HCT116 (cell line): ENCODE results near the gene SF1. TPM values are rescaled to one million over a fixed set of nuclear protein-coding genes. Genes with fewer than 3 reads are reported as not detected.

Experiments
- ATAC-seq: fragments of 200-7000 bp; cut with Tn5 transposase; 2 replicates; pipeline ENCODE4 v1.9.1; 2020; ENCODE audit warnings: mild to moderate bottlenecking, moderate library complexity
- BruUV-seq: library from RNA; stranded (reverse); fragments of 400-500 nt; replicated peaks from 2 replicates; lab custom pipeline; 2021; lab: Mats Ljungman, UMichigan
- CTCF ChIA-PET: fragments of 300-600 bp; sonication (Branson Sonifier 250); formaldehyde crosslinking; loops from one replicate; lab custom pipeline; 2021; ENCODE audit warnings: antibody characterized with exemption; lab: Charles Lee
- POLR2A ChIA-PET: fragments of 300-600, 350-600 bp; sonication (Branson Sonifier 250); formaldehyde crosslinking; loops from one replicate; lab custom pipeline; 2021; ENCODE audit warnings: antibody characterized with exemption; lab: Charles Lee
- RAD21 ChIA-PET, 2 experiments: fragments of 300-600 bp; sonication (Branson Sonifier 250); formaldehyde crosslinking; loops; one replicate each; lab custom pipeline; 2023; ENCODE audit warnings: low total read pairs in 2 of 2; ENCODE audit not compliant: uncharacterized antibody in 2 of 2, unreplicated experiment in 2 of 2, low non-redundant PET in 1 of 2; lab: Charles Lee
- DNase-seq: peaks from one replicate; pipeline ENCODE4 v3.0.0-alpha.2; 2010; ENCODE audit warnings: low read depth, low spot score
- H2AFZ ChIP-seq: fragments of 200-600 bp; shearing (Covaris generic), sonication (generic); 2 replicates; pipeline ENCODE4 v1.6.1; 2017; ENCODE audit warnings: low read depth, mixed run types, mixed read lengths, antibody characterized with exemption, low read length; ENCODE audit not compliant: poor library complexity, severe bottlenecking
- H3K27ac ChIP-seq: 2 replicates; pipeline ENCODE4 v1.5.1; 2012; ENCODE audit warnings: low read depth, low read length
- H3K27me3 ChIP-seq: fragments of 200-600 bp; sonication (generic); 2 replicates; pipeline ENCODE4 v1.6.1; 2016; ENCODE audit warnings: mixed run types, low read length, mixed read lengths; ENCODE audit not compliant: insufficient read depth
- H3K36me3 ChIP-seq, 2 experiments: fragments of 200-500 bp in 1 of 2; fragments of 200-600 bp in 1 of 2; sonication (Bioruptor generic) in 1 of 2; sonication (generic) in 1 of 2; 2 replicates each; pipeline versions ENCODE4 v1.5.1 to v1.6.1; 2014 to 2016; ENCODE audit warnings: low read length in 2 of 2, inconsistent platforms in 1 of 2, mixed read lengths in 1 of 2, mixed run types in 1 of 2; ENCODE audit not compliant: insufficient read depth in 2 of 2, control insufficient read depth in 1 of 2
- H3K4me1 ChIP-seq, 2 experiments: fragments of 200-600 bp in 1 of 2; sonication (generic) in 1 of 2; 2 replicates each; pipeline versions ENCODE4 v1.5.1 to v1.6.1; 2012 to 2017; ENCODE audit warnings: low read length in 2 of 2, inconsistent platforms in 1 of 2, mild to moderate bottlenecking in 1 of 2, mixed read lengths in 1 of 2, mixed run types in 1 of 2, moderate library complexity in 1 of 2; ENCODE audit not compliant: insufficient read depth in 2 of 2, control insufficient read depth in 1 of 2
- H3K4me2 ChIP-seq: fragments of 200-600 bp; sonication (generic); 2 replicates; pipeline ENCODE4 v1.6.1; 2017; ENCODE audit warnings: mixed run types, low read length, mixed read lengths
- H3K4me3 ChIP-seq, 2 experiments: fragments of 200-600 bp in 1 of 2; sonication (generic) in 1 of 2; replicated peaks in 1 of 2; 2 replicates each; pipeline ENCODE4 v1.5.1; 2011 to 2016; ENCODE audit warnings: low read length in 2 of 2, control low read depth in 1 of 2, low read depth in 1 of 2, mild to moderate bottlenecking in 1 of 2, mixed read lengths in 1 of 2, mixed run types in 1 of 2
- H3K79me2 ChIP-seq: fragments of 200-600 bp; sonication (generic); 2 replicates; pipeline ENCODE4 v1.6.1; 2017; ENCODE audit warnings: mild to moderate bottlenecking, mixed run types, low read length, moderate library complexity, mixed read lengths; ENCODE audit not compliant: insufficient read depth
- H3K9ac ChIP-seq: fragments of 200-600 bp; sonication (generic); 2 replicates; pipeline ENCODE4 v1.6.1; 2016; ENCODE audit warnings: low read length, mixed read lengths
- H3K9me2 ChIP-seq: fragments of 200-600 bp; sonication (generic), shearing (Covaris generic); 2 replicates; pipeline ENCODE4 v1.6.1; 2017; ENCODE audit warnings: mixed run types, mild to moderate bottlenecking, moderate library complexity; ENCODE audit not compliant: insufficient read depth
- H3K9me3 ChIP-seq, 2 experiments: fragments of 200-500 bp in 1 of 2; fragments of 200-600 bp in 1 of 2; sonication (Bioruptor generic) in 1 of 2; sonication (generic) in 1 of 2; 2 replicates each; pipeline ENCODE4 v1.6.1; 2014 to 2017; ENCODE audit warnings: low read length in 2 of 2, mixed read lengths in 2 of 2, inconsistent platforms in 1 of 2, low read depth in 1 of 2, mild to moderate bottlenecking in 1 of 2, mixed run types in 1 of 2, moderate library complexity in 1 of 2; ENCODE audit not compliant: control insufficient read depth in 1 of 2, insufficient read depth in 1 of 2
- H4K20me1 ChIP-seq: fragments of 200-600 bp; sonication (generic), shearing (Covaris generic); 2 replicates; pipeline ENCODE4 v1.6.1; 2017; ENCODE audit warnings: mixed run types, mild to moderate bottlenecking, moderate library complexity; ENCODE audit not compliant: insufficient read depth
- ELF1 ChIP-seq: IDR thresholded peaks from 2 replicates; pipeline ENCODE4 v1.6.1; 2012; ENCODE audit warnings: low read depth, borderline replicate concordance
- FOSL1 ChIP-seq: IDR thresholded peaks from 2 replicates; pipeline ENCODE4 v1.6.1; 2012; ENCODE audit warnings: low read depth
- SIN3A ChIP-seq: IDR thresholded peaks from 2 replicates; pipeline ENCODE4 v1.6.1; 2012; ENCODE audit warnings: low read depth
- SP1 ChIP-seq: IDR thresholded peaks from 2 replicates; pipeline ENCODE4 v1.6.1; 2012; ENCODE audit warnings: low read depth
- SRF ChIP-seq: IDR thresholded peaks from 2 replicates; pipeline ENCODE4 v1.6.1; 2012; ENCODE audit warnings: low read depth
- TCF7L2 ChIP-seq: IDR thresholded peaks from 2 replicates; pipeline ENCODE4 v1.7.0; 2011; ENCODE audit warnings: borderline replicate concordance, inconsistent platforms; ENCODE audit not compliant: insufficient read depth, insufficient read length; ENCODE audit errors: extremely low read depth
- ZFX ChIP-seq: fragments of 450-650 bp; IDR thresholded peaks from 2 replicates; pipeline ENCODE4 v1.6.1; 2017
- intact Hi-C: fragments of 100-400 bp; cut with micrococcal nuclease; formaldehyde crosslinking; loops from 2 replicates; pipeline ENCODE4 v1.10.0; 2022
- total RNA-seq: library from RNA; stranded (reverse); gene quantifications from one replicate; pipeline ENCODE4 v1.2.1, GENCODE V29; 2021; ENCODE audit not compliant: unreplicated experiment
- TF ChIP-seq, protein P1 (sequence below): IDR thresholded peaks from 2 replicates; pipeline ENCODE4 v1.6.1; 2011; ENCODE audit warnings: mild to moderate bottlenecking, low read length, moderate library complexity; ENCODE audit not compliant: insufficient replicate concordance; ENCODE audit errors: extremely low read depth
- TF ChIP-seq, protein P2 (sequence below): IDR thresholded peaks from 2 replicates; pipeline ENCODE4 v1.6.1; 2012
- TF ChIP-seq, protein P3 (sequence below): IDR thresholded peaks from 2 replicates; pipeline ENCODE4 v1.6.1; 2012
- TF ChIP-seq, protein P4 (sequence below), 3 experiments: fragments of 200-600 bp in 1 of 3; sonication (generic) in 1 of 3; IDR thresholded peaks in 2 of 3; conservative IDR thresholded peaks in 1 of 3; 2 replicates each; pipeline ENCODE4 v1.5.1; 2012 to 2017; ENCODE audit warnings: low read depth in 2 of 3, low read length in 2 of 3, antibody characterized with exemption in 1 of 3, borderline replicate concordance in 1 of 3, control low read depth in 1 of 3, mild to moderate bottlenecking in 1 of 3, mixed read lengths in 1 of 3, mixed run types in 1 of 3, moderate library complexity in 1 of 3; ENCODE audit not compliant: insufficient read depth in 1 of 3

Gene SF1
- total RNA-seq, 1 experiment from 2014 or later: 403 TPM

DNA sequence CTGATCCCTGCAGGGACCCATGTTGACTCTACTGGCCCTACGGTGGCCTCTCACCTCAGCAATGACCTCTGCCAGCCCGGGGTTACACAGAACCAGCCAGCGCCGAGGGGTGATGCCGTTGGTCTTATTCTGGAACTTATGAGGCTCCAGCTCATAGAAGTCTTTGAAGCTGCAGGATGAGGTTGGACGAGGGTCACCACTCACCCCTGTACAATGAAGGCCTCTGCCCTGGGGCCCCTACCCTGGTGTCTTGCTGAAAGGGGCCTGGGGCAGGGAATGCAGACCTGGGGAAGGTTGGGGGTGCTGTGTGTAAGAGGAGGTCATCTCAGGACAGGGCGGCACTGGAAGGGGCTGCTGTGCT, 25.3 kb downstream of the SF1 start:
- intact Hi-C loops: no loop called here
- H3K27ac ChIP-seq: no peak overlapping the region
- H2AFZ ChIP-seq: no peak overlapping the region
- DNase-seq: no peak
- BruUV-seq: no TSS peak
- H3K4me3 ChIP-seq: no peak overlapping the region
- H3K9me3 ChIP-seq: no peaks in the 10 kb centered on the region
- ChIA-PET RAD21 (no interaction called here), POLR2A (no interaction called here), CTCF (no interaction called here)
- H3K9me2 ChIP-seq: no peaks in the 10 kb centered on the region
- TF ChIP-seq SRF (no peak), SIN3A (no peak), ZFX (no peak)
- TF ChIP-seq, protein P1, sequence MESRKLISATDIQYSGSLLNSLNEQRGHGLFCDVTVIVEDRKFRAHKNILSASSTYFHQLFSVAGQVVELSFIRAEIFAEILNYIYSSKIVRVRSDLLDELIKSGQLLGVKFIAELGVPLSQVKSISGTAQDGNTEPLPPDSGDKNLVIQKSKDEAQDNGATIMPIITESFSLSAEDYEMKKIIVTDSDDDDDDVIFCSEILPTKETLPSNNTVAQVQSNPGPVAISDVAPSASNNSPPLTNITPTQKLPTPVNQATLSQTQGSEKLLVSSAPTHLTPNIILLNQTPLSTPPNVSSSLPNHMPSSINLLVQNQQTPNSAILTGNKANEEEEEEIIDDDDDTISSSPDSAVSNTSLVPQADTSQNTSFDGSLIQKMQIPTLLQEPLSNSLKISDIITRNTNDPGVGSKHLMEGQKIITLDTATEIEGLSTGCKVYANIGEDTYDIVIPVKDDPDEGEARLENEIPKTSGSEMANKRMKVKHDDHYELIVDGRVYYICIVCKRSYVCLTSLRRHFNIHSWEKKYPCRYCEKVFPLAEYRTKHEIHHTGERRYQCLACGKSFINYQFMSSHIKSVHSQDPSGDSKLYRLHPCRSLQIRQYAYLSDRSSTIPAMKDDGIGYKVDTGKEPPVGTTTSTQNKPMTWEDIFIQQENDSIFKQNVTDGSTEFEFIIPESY: no peak
- TF ChIP-seq, protein P2, sequence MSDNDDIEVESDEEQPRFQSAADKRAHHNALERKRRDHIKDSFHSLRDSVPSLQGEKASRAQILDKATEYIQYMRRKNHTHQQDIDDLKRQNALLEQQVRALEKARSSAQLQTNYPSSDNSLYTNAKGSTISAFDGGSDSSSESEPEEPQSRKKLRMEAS: no peak
- ATAC-seq: no peak
- H3K4me2 ChIP-seq: no peak overlapping the region
- H4K20me1 ChIP-seq: no peaks in the 10 kb centered on the region
- H3K4me1 ChIP-seq: peaks cover 0 to 6% of the 10 kb centered on the region in 2 experiments; a peak in 1 of 4 replicates
- H3K9ac ChIP-seq: no peak overlapping the region
- no peaks in the 10 kb centered on the region for H3K79me2 ChIP-seq
- no peaks in the 10 kb centered on the region for H3K36me3 ChIP-seq
- H3K27me3 ChIP-seq: no peaks in the 10 kb centered on the region

DNA sequence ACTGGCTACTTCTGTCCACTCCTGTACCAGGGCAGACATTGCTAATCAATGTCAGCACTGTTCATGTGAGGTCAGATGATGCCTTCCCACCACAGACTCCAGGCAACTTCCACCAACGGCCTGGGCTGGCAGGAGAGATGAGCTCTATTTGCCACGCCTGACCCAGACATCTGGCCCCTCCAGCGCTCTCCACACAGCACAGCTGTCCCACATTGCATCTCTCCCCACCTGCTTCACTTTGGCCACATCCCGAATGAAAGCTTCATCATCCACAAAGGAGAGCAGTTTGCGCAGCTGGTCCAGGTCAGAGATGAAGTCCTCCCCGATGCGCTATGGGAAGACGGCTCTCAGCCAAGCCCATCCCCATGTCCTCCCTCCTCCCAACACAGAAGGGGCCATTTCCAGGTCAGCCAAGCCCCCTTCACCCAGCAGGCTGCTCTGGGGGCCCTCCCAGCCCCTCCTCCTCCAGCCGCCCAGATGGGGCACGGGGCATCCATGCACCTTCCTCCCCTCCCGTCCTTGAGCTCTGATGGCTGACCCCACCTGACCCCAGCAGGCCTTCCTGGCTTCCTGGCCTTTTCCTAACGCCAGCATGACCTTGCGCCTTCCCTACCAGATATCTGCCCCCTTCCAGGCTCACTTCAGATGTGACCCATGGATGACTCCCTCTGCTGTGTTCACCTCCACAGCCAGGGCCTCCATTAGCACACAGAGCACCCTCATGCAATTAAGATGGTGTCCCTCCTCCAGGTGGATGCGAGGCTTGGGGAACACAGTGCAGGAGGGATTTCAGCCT, 26.0 kb downstream of the SF1 start:
- intact Hi-C loops: no loop called here
- DNase-seq (no peak), ATAC-seq (no peak)
- Histone ChIP-seq H3K9me3 (no peaks in the 10 kb centered on the region), H3K9ac (no peak overlapping the region), H3K36me3 (no peaks in the 10 kb centered on the region), H3K4me3 (no peak overlapping the region), H3K4me2 (no peak overlapping the region), H3K27me3 (no peaks in the 10 kb centered on the region), H3K4me1 (peaks cover 0 to 6% of the 10 kb centered on the region in 2 experiments; a peak in 1 of 4 replicates), H3K79me2 (no peaks in the 10 kb centered on the region), H3K9me2 (no peaks in the 10 kb centered on the region), H4K20me1 (no peaks in the 10 kb centered on the region), H3K27ac (no peak overlapping the region), H2AFZ (no peak overlapping the region)
- CTCF ChIA-PET: interaction anchor here (1.0 kb wide), 1 partner anchor 9 kb away, joined by 3 read pairs; no protein-coding TSS in a partner anchor
- BruUV-seq: no TSS peak
- POLR2A ChIA-PET: no interaction called here
- RAD21 ChIA-PET: no interaction called here
- TF ChIP-seq, protein P1: no peak
- TF ChIP-seq SIN3A (no peak), SP1 (no peak), FOSL1 (no peak), ELF1 (no peak), TCF7L2 (no peak), ZFX (no peak)
- TF ChIP-seq, protein P3, sequence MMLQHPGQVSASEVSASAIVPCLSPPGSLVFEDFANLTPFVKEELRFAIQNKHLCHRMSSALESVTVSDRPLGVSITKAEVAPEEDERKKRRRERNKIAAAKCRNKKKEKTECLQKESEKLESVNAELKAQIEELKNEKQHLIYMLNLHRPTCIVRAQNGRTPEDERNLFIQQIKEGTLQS: no peak
- TF ChIP-seq, protein P4, sequence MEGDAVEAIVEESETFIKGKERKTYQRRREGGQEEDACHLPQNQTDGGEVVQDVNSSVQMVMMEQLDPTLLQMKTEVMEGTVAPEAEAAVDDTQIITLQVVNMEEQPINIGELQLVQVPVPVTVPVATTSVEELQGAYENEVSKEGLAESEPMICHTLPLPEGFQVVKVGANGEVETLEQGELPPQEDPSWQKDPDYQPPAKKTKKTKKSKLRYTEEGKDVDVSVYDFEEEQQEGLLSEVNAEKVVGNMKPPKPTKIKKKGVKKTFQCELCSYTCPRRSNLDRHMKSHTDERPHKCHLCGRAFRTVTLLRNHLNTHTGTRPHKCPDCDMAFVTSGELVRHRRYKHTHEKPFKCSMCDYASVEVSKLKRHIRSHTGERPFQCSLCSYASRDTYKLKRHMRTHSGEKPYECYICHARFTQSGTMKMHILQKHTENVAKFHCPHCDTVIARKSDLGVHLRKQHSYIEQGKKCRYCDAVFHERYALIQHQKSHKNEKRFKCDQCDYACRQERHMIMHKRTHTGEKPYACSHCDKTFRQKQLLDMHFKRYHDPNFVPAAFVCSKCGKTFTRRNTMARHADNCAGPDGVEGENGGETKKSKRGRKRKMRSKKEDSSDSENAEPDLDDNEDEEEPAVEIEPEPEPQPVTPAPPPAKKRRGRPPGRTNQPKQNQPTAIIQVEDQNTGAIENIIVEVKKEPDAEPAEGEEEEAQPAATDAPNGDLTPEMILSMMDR (IDR thresholded peaks at IDR 0.05 in 2 of 3, conservative IDR thresholded peaks at IDR 0.05 in 1 of 3; ENCODE audit: borderline replicate concordance in 1 of 3, insufficient read depth in 1 of 3, low read depth in 2 of 3, low read length in 2 of 3): no peak
